Activated CD4-positive, CD25-positive, alpha-beta regulatory T cell treated with anti-CD3 and anti-CD28 coated beads, Interleukin-2, amount 50 U/mL, for 16 hours (primary cell): ENCODE data around the gene FUZ.

Source experiments
- DNase-seq: peaks from one replicate; pipeline ENCODE4 v3.0.0-alpha.2; 2020; ENCODE audit warnings: low read depth, low spot score

Gene FUZ

GRCh38 chr19:49807058-49807903 lies 5.8 kb downstream of the FUZ start:
- DNase-seq = no peak

- no peak for DNase-seq
Observed at GRCh38 chr19:49806620-49806959, 6.5 kb downstream of the FUZ start.

GRCh38 chr19:49805822-49806619 lies 7.1 kb downstream of the FUZ start:
- no peak for DNase-seq

GRCh38 chr19:49803529-49803856 lies 9.6 kb downstream of the FUZ start:
- no peak for DNase-seq

- no peak for DNase-seq
Observed at GRCh38 chr19:49802836-49803528, 10.1 kb downstream of the FUZ start.

- no peak for DNase-seq
Observed at GRCh38 chr19:49801966-49802661, 11.0 kb downstream of the FUZ start.

GRCh38 chr19:49801401-49801888 lies 11.6 kb downstream of the FUZ start:
- DNase-seq = no peak

GRCh38 chr19:49800771-49801170 lies 12.3 kb downstream of the FUZ start:
- no peak for DNase-seq

- no peak for DNase-seq
Observed at GRCh38 chr19:49799798-49800376, 13.2 kb downstream of the FUZ start.

GRCh38 chr19:49799271-49799797 lies 13.8 kb downstream of the FUZ start:
- no peak for DNase-seq

GRCh38 chr19:49798574-49798973 lies 14.5 kb downstream of the FUZ start:
- DNase-seq = no peak

- DNase-seq = no peak
Observed at GRCh38 chr19:49795615-49796014, 17.5 kb downstream of the FUZ start.

GRCh38 chr19:49793561-49793840 lies 19.6 kb downstream of the FUZ start:
- DNase-seq = no peak

GRCh38 chr19:49792829-49793560 lies 20.1 kb downstream of the FUZ start:
- no peak for DNase-seq

GRCh38 chr19:49791776-49792445 lies 21.2 kb downstream of the FUZ start:
- DNase-seq = no peak

- DNase-seq = no peak
Observed at GRCh38 chr19:49790866-49791265, 22.2 kb downstream of the FUZ start.

- DNase-seq = no peak
Observed at GRCh38 chr19:49788857-49789256, 24.2 kb downstream of the FUZ start.

- no peak for DNase-seq
Observed at GRCh38 chr19:49787746-49788145, 25.3 kb downstream of the FUZ start.

GRCh38 chr19:49786376-49786820 lies 26.7 kb downstream of the FUZ start:
- DNase-seq = no peak

- no peak for DNase-seq
Observed at GRCh38 chr19:49782515-49782914, 30.6 kb downstream of the FUZ start.
